ENCODE data around the gene RUNX1. TPM values are rescaled to one million over a fixed set of nuclear protein-coding genes. Genes with fewer than 3 reads are reported as not detected.

RUNX1 gene
- total RNA-seq, 1 donor from 2014 or later = 62.1 TPM

GRCh38 chr21:34945288-34945687 lies 103.8 kb downstream of the RUNX1 start:
- Histone ChIP-seq H3K36me3 (no peaks in the 10 kb centered on the region), H3K9me3 (no peaks in the 10 kb centered on the region), H3K27me3 (no peaks in the 10 kb centered on the region), H3K4me1 (no peaks in the 10 kb centered on the region), H3K27ac (no peak overlapping the region), H3K4me3 (no peak overlapping the region)
- TF ChIP-seq CTCF (IDR thresholded peaks at IDR 0.05) (no peak), POLR2AphosphoS5 (IDR thresholded peaks at IDR 0.05; ENCODE audit: insufficient read depth in 1 of 2, low read depth in 1 of 2) (no peak), POLR2A (IDR thresholded peaks at IDR 0.05) (no peak)
- intact Hi-C loops (cut with DNase I) = no loop called here
- DNase-seq (ENCODE audit: extremely low spot score in 2 of 2) = no peak

GRCh38 chr21:34944015-34944755 lies 104.9 kb downstream of the RUNX1 start:
- intact Hi-C loops (cut with DNase I) = no loop called here
- Histone ChIP-seq H3K27ac (no peak overlapping the region), H3K36me3 (no peaks in the 10 kb centered on the region), H3K27me3 (no peaks in the 10 kb centered on the region), H3K4me3 (no peak overlapping the region), H3K4me1 (no peaks in the 10 kb centered on the region), H3K9me3 (no peaks in the 10 kb centered on the region)
- no peak for TF ChIP-seq POLR2AphosphoS5 (IDR thresholded peaks at IDR 0.05; ENCODE audit: insufficient read depth in 1 of 2, low read depth in 1 of 2)
- TF ChIP-seq POLR2A (IDR thresholded peaks at IDR 0.05) = no peak
- TF ChIP-seq CTCF (IDR thresholded peaks at IDR 0.05) = no peak
- DNase-seq (ENCODE audit: extremely low spot score in 2 of 2) = no peak

DNA sequence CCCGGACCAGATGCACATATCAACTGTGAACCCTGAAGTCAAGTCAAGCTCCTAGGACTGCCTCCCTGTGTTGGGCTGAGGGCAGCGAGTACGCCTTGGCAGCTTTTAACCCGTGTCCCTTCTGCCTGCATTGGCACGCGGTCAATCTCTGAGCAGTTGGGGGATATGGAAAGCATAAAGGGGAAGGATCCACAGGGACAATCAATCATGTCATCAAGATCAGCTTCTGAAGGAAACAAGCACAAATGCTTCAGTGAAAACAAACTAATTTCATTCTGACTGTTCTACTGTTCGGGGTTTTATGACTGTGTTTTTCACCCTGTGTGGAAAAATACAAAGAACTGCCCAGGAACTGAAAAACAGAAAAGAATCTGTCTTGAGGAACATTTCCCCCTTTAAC lies 106.2 kb downstream of the RUNX1 start:
- H3K27me3 ChIP-seq = no peaks in the 10 kb centered on the region
- no peak overlapping the region for H3K27ac ChIP-seq
- no peaks in the 10 kb centered on the region for H3K9me3 ChIP-seq
- no peak for DNase-seq (ENCODE audit: extremely low spot score in 2 of 2)
- peaks cover 5% of the 10 kb centered on the region for H3K4me1 ChIP-seq
- H3K36me3 ChIP-seq = no peaks in the 10 kb centered on the region
- H3K4me3 ChIP-seq = no peak overlapping the region
- intact Hi-C loops (cut with DNase I) = no loop called here
- no peak for TF ChIP-seq POLR2A (IDR thresholded peaks at IDR 0.05)
- TF ChIP-seq CTCF (IDR thresholded peaks at IDR 0.05) = no peak
- TF ChIP-seq POLR2AphosphoS5 (IDR thresholded peaks at IDR 0.05; ENCODE audit: insufficient read depth in 1 of 2, low read depth in 1 of 2) = no peak

GRCh38 chr21:34941162-34941561 lies 107.9 kb downstream of the RUNX1 start:
- Histone ChIP-seq H3K36me3 (no peaks in the 10 kb centered on the region), H3K27me3 (no peaks in the 10 kb centered on the region), H3K27ac (no peak overlapping the region), H3K4me3 (no peak overlapping the region), H3K9me3 (no peaks in the 10 kb centered on the region), H3K4me1 (peaks cover 5% of the 10 kb centered on the region)
- intact Hi-C loops (cut with DNase I) = no loop called here
- TF ChIP-seq POLR2AphosphoS5 (IDR thresholded peaks at IDR 0.05; ENCODE audit: insufficient read depth in 1 of 2, low read depth in 1 of 2) = no peak
- no peak for TF ChIP-seq POLR2A (IDR thresholded peaks at IDR 0.05)
- TF ChIP-seq CTCF (IDR thresholded peaks at IDR 0.05) = no peak
- DNase-seq (ENCODE audit: extremely low spot score in 2 of 2) = no peak

DNA sequence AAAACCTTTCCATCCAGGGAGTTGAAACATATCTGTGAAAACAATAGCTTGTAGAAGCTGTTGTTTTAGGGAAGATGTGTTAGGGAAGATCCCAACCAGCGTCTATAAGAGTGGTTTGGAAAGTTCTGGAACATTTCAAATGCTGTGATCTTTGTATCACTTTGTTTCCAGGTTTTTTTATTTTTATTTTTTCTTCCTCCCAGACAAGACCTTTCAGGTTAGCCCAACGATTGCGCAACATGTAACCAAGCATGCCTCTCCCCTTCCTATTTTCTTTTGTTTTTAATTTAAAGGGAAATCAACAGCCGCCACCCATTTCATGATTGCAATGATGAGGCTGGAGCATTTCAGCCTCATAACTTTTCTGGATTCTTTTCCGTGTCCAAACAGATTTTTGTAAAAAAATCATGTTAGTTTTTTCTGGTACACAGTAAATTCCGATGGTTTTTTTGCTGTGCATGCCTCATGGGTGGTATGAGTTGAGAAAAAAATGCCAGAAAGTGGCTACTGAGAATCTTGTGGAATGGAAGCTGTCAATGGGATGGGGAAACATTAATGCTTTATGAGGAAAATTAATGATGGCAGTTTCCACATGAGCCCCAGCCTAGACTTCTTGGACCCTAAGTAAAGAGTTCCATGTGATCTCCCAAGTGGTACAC lies 109.3 kb downstream of the RUNX1 start:
- no peaks in the 10 kb centered on the region for H3K27me3 ChIP-seq
- H3K27ac ChIP-seq = no peak overlapping the region
- intact Hi-C loops (cut with DNase I) = no loop called here
- TF ChIP-seq CTCF (IDR thresholded peaks at IDR 0.05) = no peak
- no peak for TF ChIP-seq POLR2A (IDR thresholded peaks at IDR 0.05)
- H3K4me1 ChIP-seq = peaks cover 5% of the 10 kb centered on the region
- H3K36me3 ChIP-seq = no peaks in the 10 kb centered on the region
- DNase-seq (ENCODE audit: extremely low spot score in 2 of 2) = no peak
- no peaks in the 10 kb centered on the region for H3K9me3 ChIP-seq
- H3K4me3 ChIP-seq = no peak overlapping the region

Data from vagina (tissue), 2 donors.